ENCODE results near the gene HCFC1.

GRCh38 chrX:153951683-153952372 is 19.8 kb downstream of the HCFC1 start:
- TF ChIP-seq CTCF (IDR thresholded peaks at IDR 0.05) (no peak), EP300 (IDR thresholded peaks at IDR 0.05) (no peak)

Measured in ovary (tissue), 3 donors.